Measurements from ENCODE around the gene EXT2. TPM values are rescaled to one million over a fixed set of nuclear protein-coding genes. Genes with fewer than 3 reads are reported as not detected.
A peak's percentile ranks its signal among the peaks of the same experiment; 100 is the strongest.

Gene EXT2
- total RNA-seq, 2 donors from 2014 or later = 47.7 to 60.3 TPM

DNA sequence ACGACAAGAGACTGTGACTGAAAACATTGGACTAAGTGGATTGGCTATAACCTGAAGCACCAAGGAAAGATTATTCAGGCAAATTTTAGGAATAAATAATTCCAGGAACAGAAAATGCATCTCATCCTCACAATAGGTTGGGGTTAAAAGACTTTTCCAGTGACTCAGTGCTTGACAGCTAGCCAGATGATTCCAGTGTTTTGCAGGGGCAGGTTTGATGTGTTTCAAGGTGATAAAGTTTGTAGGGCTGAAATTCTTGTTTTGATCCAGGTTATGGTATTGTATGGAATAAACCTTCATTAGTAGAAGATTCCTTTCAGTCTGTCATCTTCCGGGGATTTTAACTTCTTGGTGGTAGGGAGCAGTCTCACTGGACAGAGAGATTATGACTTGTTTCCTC is 2.3 kb downstream of the EXT2 start:
- Mint-ChIP-seq H3K27me3 (ENCODE audit: insufficient read depth) (no peaks in the 10 kb centered on the region), H3K36me3 (ENCODE audit: low read depth) (peaks cover 9% of the 10 kb centered on the region), H3K9me3 (no peaks in the 10 kb centered on the region), H3K4me3 (no peak overlapping the region), H3K4me1 (peaks cover 5% of the 10 kb centered on the region), H3K27ac (no peak overlapping the region)
- Histone ChIP-seq H3K9me3 (ENCODE audit: control insufficient read depth, low read length) (no peaks in the 10 kb centered on the region), H3K27me3 (ENCODE audit: control insufficient read depth, insufficient read depth, low read length, poor library complexity, severe bottlenecking) (no peaks in the 10 kb centered on the region), H3K36me3 (ENCODE audit: control insufficient read depth, insufficient read depth, low read length) (no peaks in the 10 kb centered on the region), H3K4me3 (ENCODE audit: low read length) (no peak overlapping the region), H3K9ac (ENCODE audit: extremely low read depth, low read length, poor library complexity, severe bottlenecking) (no peak overlapping the region), H3K4me1 (ENCODE audit: control insufficient read depth, insufficient read depth, low read length) (no peaks in the 10 kb centered on the region), H3K27ac (ENCODE audit: low read depth, low read length) (no peak overlapping the region)
- WGBS, 2 experiments (ENCODE audit: insufficient coverage in 1 of 2, insufficient read length in 1 of 2) = 87 to 100% methylated on average over 1 to 2 of the region's 2 CpGs
- TF ChIP-seq, protein P1, sequence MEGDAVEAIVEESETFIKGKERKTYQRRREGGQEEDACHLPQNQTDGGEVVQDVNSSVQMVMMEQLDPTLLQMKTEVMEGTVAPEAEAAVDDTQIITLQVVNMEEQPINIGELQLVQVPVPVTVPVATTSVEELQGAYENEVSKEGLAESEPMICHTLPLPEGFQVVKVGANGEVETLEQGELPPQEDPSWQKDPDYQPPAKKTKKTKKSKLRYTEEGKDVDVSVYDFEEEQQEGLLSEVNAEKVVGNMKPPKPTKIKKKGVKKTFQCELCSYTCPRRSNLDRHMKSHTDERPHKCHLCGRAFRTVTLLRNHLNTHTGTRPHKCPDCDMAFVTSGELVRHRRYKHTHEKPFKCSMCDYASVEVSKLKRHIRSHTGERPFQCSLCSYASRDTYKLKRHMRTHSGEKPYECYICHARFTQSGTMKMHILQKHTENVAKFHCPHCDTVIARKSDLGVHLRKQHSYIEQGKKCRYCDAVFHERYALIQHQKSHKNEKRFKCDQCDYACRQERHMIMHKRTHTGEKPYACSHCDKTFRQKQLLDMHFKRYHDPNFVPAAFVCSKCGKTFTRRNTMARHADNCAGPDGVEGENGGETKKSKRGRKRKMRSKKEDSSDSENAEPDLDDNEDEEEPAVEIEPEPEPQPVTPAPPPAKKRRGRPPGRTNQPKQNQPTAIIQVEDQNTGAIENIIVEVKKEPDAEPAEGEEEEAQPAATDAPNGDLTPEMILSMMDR (conservative IDR thresholded peaks at IDR 0.05) = no peak
- DNase-seq = no peak

DNA sequence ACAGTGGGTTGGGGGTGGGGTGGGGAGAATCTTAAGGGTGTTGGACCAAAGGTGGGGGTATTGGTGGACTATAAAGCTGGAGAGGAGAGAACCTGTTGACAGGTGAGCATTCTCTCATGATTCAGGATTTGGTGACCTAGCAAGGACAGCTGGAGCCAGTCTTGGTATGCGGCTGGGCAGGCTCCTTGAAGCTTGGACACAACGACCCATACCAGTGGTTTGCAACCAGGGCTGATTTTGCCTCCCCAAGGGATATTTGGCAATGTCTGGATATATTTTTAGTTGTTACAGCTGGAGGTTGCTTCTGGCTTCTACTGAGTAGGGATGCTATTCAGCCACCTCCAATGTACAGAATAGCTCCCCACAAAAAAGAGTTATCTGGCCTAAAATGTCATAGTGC is 5.6 kb downstream of the EXT2 start:
- Histone ChIP-seq H3K9me3 (ENCODE audit: control insufficient read depth, low read length) (no peaks in the 10 kb centered on the region), H3K36me3 (ENCODE audit: control insufficient read depth, insufficient read depth, low read length) (no peaks in the 10 kb centered on the region), H3K4me1 (ENCODE audit: control insufficient read depth, insufficient read depth, low read length) (no peaks in the 10 kb centered on the region), H3K27ac (ENCODE audit: low read depth, low read length) (no peak overlapping the region), H3K9ac (ENCODE audit: extremely low read depth, low read length, poor library complexity, severe bottlenecking) (no peak overlapping the region), H3K27me3 (ENCODE audit: control insufficient read depth, insufficient read depth, low read length, poor library complexity, severe bottlenecking) (no peaks in the 10 kb centered on the region), H3K4me3 (ENCODE audit: low read length) (no peak overlapping the region)
- Mint-ChIP-seq H3K4me1 (peaks cover 3% of the 10 kb centered on the region), H3K36me3 (ENCODE audit: low read depth) (peaks cover 9% of the 10 kb centered on the region), H3K4me3 (no peak overlapping the region), H3K27me3 (ENCODE audit: insufficient read depth) (no peaks in the 10 kb centered on the region), H3K9me3 (no peaks in the 10 kb centered on the region), H3K27ac (no peak overlapping the region)
- no peak for DNase-seq
- TF ChIP-seq, protein P1 (conservative IDR thresholded peaks at IDR 0.05) = no peak
- WGBS, 2 experiments (ENCODE audit: insufficient coverage in 1 of 2, insufficient read length in 1 of 2) = 84 to 93% methylated on average over 2 of the region's 2 CpGs

DNA sequence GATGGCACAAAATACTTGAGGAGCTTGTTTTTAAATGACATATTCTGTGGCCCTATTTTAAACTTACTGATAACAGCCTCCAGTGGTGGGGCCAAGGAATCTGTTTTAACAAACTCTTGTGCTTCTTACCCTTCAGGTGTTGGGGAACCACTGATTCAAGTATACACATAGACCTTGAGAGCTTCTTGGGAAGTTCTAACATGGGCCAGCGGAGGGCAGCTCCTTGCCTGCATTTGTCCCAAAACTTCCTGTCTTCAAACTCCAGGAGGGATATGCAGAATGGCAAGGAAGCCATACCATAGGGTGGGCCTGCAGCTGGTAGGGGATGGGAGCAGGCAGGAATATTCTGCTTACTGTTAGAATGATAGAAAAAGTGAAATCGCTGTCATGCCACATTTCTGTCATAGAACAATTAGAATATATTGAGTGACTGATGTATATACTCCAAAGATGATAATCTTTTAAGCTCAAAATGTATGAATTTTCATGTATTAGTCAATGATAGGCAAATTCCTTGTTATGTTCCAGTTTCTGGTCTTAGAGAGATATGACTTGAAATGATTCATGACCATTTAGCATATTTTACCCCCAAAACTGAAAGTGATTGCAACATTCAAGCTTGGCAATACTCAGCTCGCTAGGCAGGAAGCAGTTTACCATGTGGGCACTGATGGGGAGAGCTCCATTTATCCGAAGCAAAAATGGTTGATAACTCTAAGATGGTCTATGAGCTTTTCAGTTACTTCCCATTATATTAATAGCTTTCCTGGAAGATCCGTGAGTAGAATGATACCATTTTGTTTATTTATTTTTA is 9.2 kb downstream of the EXT2 start:
- Mint-ChIP-seq H3K27ac (no peak overlapping the region), H3K4me3 (no peak overlapping the region), H3K36me3 (ENCODE audit: low read depth) (peaks cover 4% of the 10 kb centered on the region), H3K27me3 (ENCODE audit: insufficient read depth) (no peaks in the 10 kb centered on the region), H3K9me3 (no peaks in the 10 kb centered on the region), H3K4me1 (no peaks in the 10 kb centered on the region)
- H3K9ac ChIP-seq (ENCODE audit: extremely low read depth, low read length, poor library complexity, severe bottlenecking) = no peak overlapping the region
- 89 to 98% methylated on average over 2 to 4 of the region's 5 CpGs for WGBS, 2 experiments (ENCODE audit: insufficient coverage in 1 of 2, insufficient read length in 1 of 2)
- H3K27ac ChIP-seq (ENCODE audit: low read depth, low read length) = no peak overlapping the region
- H3K9me3 ChIP-seq (ENCODE audit: control insufficient read depth, low read length) = no peaks in the 10 kb centered on the region
- peaks cover 18% of the 10 kb centered on the region for H3K36me3 ChIP-seq (ENCODE audit: control insufficient read depth, insufficient read depth, low read length)
- peak; percentile 73 for DNase-seq
- no peaks in the 10 kb centered on the region for H3K27me3 ChIP-seq (ENCODE audit: control insufficient read depth, insufficient read depth, low read length, poor library complexity, severe bottlenecking)
- H3K4me3 ChIP-seq (ENCODE audit: low read length) = no peak overlapping the region
- TF ChIP-seq, protein P1 (conservative IDR thresholded peaks at IDR 0.05) = peak; percentile 65
- no peaks in the 10 kb centered on the region for H3K4me1 ChIP-seq (ENCODE audit: control insufficient read depth, insufficient read depth, low read length)

Measured in endodermal cell (in vitro differentiated cells).